H1 (cell line): Measurements from ENCODE around the gene HS6ST2. TPM values are rescaled to one million over a fixed set of nuclear protein-coding genes. Genes with fewer than 3 reads are reported as not detected.

Experiments used
- HDAC6 ChIP-seq: IDR thresholded peaks from one replicate; pipeline ENCODE4 v1.7.1; 2012; ENCODE audit warnings: low read depth, mild to moderate bottlenecking, inconsistent platforms, low read length, moderate library complexity
- YY1 ChIP-seq: IDR thresholded peaks from 2 replicates; pipeline ENCODE4 v1.6.1; 2011; ENCODE audit warnings: low read depth, mild to moderate bottlenecking, low read length
- polyA plus RNA-seq, 7 experiments: library from polyadenylated mRNA; depleted of rRNA in 3 of 7; stranded (reverse) in 5 of 7; unstranded in 2 of 7; fragments of >200 nt in 5 of 7; fragments of 200-250 nt in 2 of 7; gene quantifications; 1 replicate in 5 of 7; 2 replicates in 1 of 7; 4 replicates in 1 of 7; pipeline versions ENCODE4 v1.2.1 to v1.2.3, GENCODE V29; 2011 to 2013; ENCODE audit warnings: missing spikeins in 2 of 7, mixed read lengths in 2 of 7
- total RNA-seq: library from RNA; stranded (reverse); fragmentation: NEBNext Ultra II Directional; extraction: Animal tissue kit (Norgen Biotek cat#: 25700); gene quantifications from 2 replicates; pipeline ENCODE4 v1.2.1, GENCODE V29; 2021

Gene HS6ST2
- total and polyA plus RNA-seq, 2 of the 8 experiments (the other 6 are each of a cell fraction or from before 2014, with no cell fraction given), result 3.9 TPM

GRCh38 chrX:132795181-132795580 is 163.2 kb downstream of the HS6ST2 start (continued):
- TF ChIP-seq HDAC6 (no peak), YY1 (no peak)
